Natural killer cell (primary cell): Measurements from ENCODE around the gene MYLK. TPM values are rescaled to one million over a fixed set of nuclear protein-coding genes. Genes with fewer than 3 reads are reported as not detected.

Source experiments
- ATAC-seq, 3 donors: fragments of 150-1000 bp in 2 of 3; fragments of 200-7000 bp in 1 of 3; cut with Tn5 transposase; 1 replicate in 1 of 3; 2 replicates in 2 of 3; pipeline ENCODE4 v1.10.0; 2021; ENCODE audit warnings: mild to moderate bottlenecking in 2 of 3, moderate library complexity in 2 of 3
- DNase-seq, 2 donors: peaks; one replicate each; pipeline versions ENCODE4 v3.0.0 to v3.0.0-alpha.2; 2013 to 2021; ENCODE audit warnings: mixed read lengths in 1 of 2
- H3K27ac ChIP-seq: one replicate; pipeline ENCODE4 v1.5.1; 2013; ENCODE audit warnings: mild to moderate bottlenecking, low read length
- H3K27me3 ChIP-seq: one replicate; pipeline ENCODE4 v1.6.1; 2013; ENCODE audit warnings: low read length; ENCODE audit not compliant: control insufficient read depth, insufficient read depth
- H3K36me3 ChIP-seq: one replicate; pipeline ENCODE4 v1.6.1; 2013; ENCODE audit warnings: low read length; ENCODE audit not compliant: control insufficient read depth, insufficient read depth
- H3K4me1 ChIP-seq: one replicate; pipeline ENCODE4 v1.6.1; 2013; ENCODE audit warnings: low read length; ENCODE audit not compliant: control insufficient read depth, insufficient read depth
- H3K4me3 ChIP-seq: one replicate; pipeline ENCODE4 v1.5.1; 2013; ENCODE audit warnings: low read length
- H3K9me3 ChIP-seq: one replicate; pipeline ENCODE4 v1.6.1; 2013; ENCODE audit warnings: low read length; ENCODE audit not compliant: control insufficient read depth, insufficient read depth
- H3K27ac Mint-ChIP-seq, 2 donors: one replicate each; pipeline ENCODE4 v1.8.0; 2022; ENCODE audit warnings: mild to moderate bottlenecking in 2 of 2, mixed read lengths in 2 of 2, moderate library complexity in 1 of 2
- H3K27me3 Mint-ChIP-seq, 2 donors: one replicate each; pipeline ENCODE4 v1.8.0; 2022; ENCODE audit warnings: low read depth in 2 of 2, mixed read lengths in 2 of 2
- H3K36me3 Mint-ChIP-seq: one replicate; pipeline ENCODE4 v1.8.0; 2022; ENCODE audit warnings: mixed read lengths
- H3K4me1 Mint-ChIP-seq, 2 donors: one replicate each; pipeline ENCODE4 v1.8.0; 2022; ENCODE audit warnings: mixed read lengths in 2 of 2
- H3K4me3 Mint-ChIP-seq: one replicate; pipeline ENCODE4 v1.8.0; 2022; ENCODE audit warnings: mild to moderate bottlenecking, moderate library complexity, mixed read lengths
- H3K9me3 Mint-ChIP-seq, 2 donors: one replicate each; pipeline ENCODE4 v1.8.0; 2022; ENCODE audit warnings: mixed read lengths in 2 of 2
- WGBS: methylation state at CpG from one replicate; pipeline ENCODE4 v1.1.7; 2013; ENCODE audit warnings: missing lambda C conversion rate; ENCODE audit not compliant: insufficient coverage; 5-methylcytosine and 5-hydroxymethylcytosine counted together
- intact Hi-C: fragments of 100-400 bp; cut with micrococcal nuclease; formaldehyde crosslinking; loops from one replicate; pipeline ENCODE4 v1.14.2; 2022
- total RNA-seq, 4 donors: library from RNA; stranded (reverse); fragments of 120-200 nt in 1 of 4; gene quantifications; one replicate each; pipeline versions ENCODE4 v1.2.3 to v1.2.4, GENCODE V29; 2013 to 2022
- TF ChIP-seq, protein P1 (sequence below): fragments of 200-600 bp; IDR thresholded peaks from one replicate; pipeline ENCODE4 v1.8.0; 2022; ENCODE audit warnings: antibody characterized with exemption

MYLK gene
- total RNA-seq, 3 donors from 2014 or later (not counting 1 experiment from before 2014, with no cell fraction given), result 0.39 to 5.4 (median 3.4) TPM

GRCh38 chr3:123813876-123814275 lies 70.3 kb downstream of the MYLK start:
- no peak overlapping the region for H3K27ac ChIP-seq
- no peak overlapping the region for H3K4me3 ChIP-seq
- WGBS, result 89% methylated on average over 4 of the region's 4 CpGs
- TF ChIP-seq, protein P1, sequence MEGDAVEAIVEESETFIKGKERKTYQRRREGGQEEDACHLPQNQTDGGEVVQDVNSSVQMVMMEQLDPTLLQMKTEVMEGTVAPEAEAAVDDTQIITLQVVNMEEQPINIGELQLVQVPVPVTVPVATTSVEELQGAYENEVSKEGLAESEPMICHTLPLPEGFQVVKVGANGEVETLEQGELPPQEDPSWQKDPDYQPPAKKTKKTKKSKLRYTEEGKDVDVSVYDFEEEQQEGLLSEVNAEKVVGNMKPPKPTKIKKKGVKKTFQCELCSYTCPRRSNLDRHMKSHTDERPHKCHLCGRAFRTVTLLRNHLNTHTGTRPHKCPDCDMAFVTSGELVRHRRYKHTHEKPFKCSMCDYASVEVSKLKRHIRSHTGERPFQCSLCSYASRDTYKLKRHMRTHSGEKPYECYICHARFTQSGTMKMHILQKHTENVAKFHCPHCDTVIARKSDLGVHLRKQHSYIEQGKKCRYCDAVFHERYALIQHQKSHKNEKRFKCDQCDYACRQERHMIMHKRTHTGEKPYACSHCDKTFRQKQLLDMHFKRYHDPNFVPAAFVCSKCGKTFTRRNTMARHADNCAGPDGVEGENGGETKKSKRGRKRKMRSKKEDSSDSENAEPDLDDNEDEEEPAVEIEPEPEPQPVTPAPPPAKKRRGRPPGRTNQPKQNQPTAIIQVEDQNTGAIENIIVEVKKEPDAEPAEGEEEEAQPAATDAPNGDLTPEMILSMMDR, result no peak
- no peaks in the 10 kb centered on the region for H3K4me1 Mint-ChIP-seq
- ATAC-seq (no peak), DNase-seq (no peak)
- H3K27me3 Mint-ChIP-seq, result no peaks in the 10 kb centered on the region
- no peaks in the 10 kb centered on the region for H3K36me3 Mint-ChIP-seq
- intact Hi-C loops, result no loop called here
- H3K4me1 ChIP-seq, result no peaks in the 10 kb centered on the region
- H3K4me3 Mint-ChIP-seq, result no peak overlapping the region
- H3K27ac Mint-ChIP-seq, result no peak overlapping the region
- no peaks in the 10 kb centered on the region for H3K9me3 Mint-ChIP-seq
- H3K27me3 ChIP-seq, result no peaks in the 10 kb centered on the region
- H3K36me3 ChIP-seq, result no peaks in the 10 kb centered on the region
- no peaks in the 10 kb centered on the region for H3K9me3 ChIP-seq

GRCh38 chr3:123809597-123809996 lies 74.5 kb downstream of the MYLK start:
- H3K36me3 ChIP-seq, result no peaks in the 10 kb centered on the region
- no peaks in the 10 kb centered on the region for H3K9me3 Mint-ChIP-seq
- no peak overlapping the region for H3K4me3 Mint-ChIP-seq
- no peak for DNase-seq
- intact Hi-C loops, result no loop called here
- H3K4me1 Mint-ChIP-seq, result no peaks in the 10 kb centered on the region
- ATAC-seq, result no peak
- 85% methylated on average over 4 of the region's 4 CpGs for WGBS
- H3K27ac Mint-ChIP-seq, result no peak overlapping the region
- TF ChIP-seq, protein P1, result no peak
- no peak overlapping the region for H3K4me3 ChIP-seq
- H3K27ac ChIP-seq, result no peak overlapping the region
- H3K4me1 ChIP-seq, result no peaks in the 10 kb centered on the region
- H3K27me3 Mint-ChIP-seq, result no peaks in the 10 kb centered on the region
- no peaks in the 10 kb centered on the region for H3K36me3 Mint-ChIP-seq
- H3K9me3 ChIP-seq, result no peaks in the 10 kb centered on the region
- H3K27me3 ChIP-seq, result no peaks in the 10 kb centered on the region

- intact Hi-C loops, result no loop called here
- WGBS, result 93% methylated on average over 2 of the region's 2 CpGs
- DNase-seq (no peak), ATAC-seq (no peak)
- no peak overlapping the region for H3K4me3 ChIP-seq
- H3K9me3 ChIP-seq, result no peaks in the 10 kb centered on the region
- Mint-ChIP-seq H3K9me3 (no peaks in the 10 kb centered on the region), H3K27ac (no peak overlapping the region), H3K4me3 (no peak overlapping the region), H3K36me3 (no peaks in the 10 kb centered on the region), H3K27me3 (no peaks in the 10 kb centered on the region), H3K4me1 (no peaks in the 10 kb centered on the region)
- H3K4me1 ChIP-seq, result no peaks in the 10 kb centered on the region
- no peak overlapping the region for H3K27ac ChIP-seq
- TF ChIP-seq, protein P1, result no peak
- H3K36me3 ChIP-seq, result no peaks in the 10 kb centered on the region
- H3K27me3 ChIP-seq, result no peaks in the 10 kb centered on the region
Measured at GRCh38 chr3:123808812-123809211, 75.3 kb downstream of the MYLK start.

DNA sequence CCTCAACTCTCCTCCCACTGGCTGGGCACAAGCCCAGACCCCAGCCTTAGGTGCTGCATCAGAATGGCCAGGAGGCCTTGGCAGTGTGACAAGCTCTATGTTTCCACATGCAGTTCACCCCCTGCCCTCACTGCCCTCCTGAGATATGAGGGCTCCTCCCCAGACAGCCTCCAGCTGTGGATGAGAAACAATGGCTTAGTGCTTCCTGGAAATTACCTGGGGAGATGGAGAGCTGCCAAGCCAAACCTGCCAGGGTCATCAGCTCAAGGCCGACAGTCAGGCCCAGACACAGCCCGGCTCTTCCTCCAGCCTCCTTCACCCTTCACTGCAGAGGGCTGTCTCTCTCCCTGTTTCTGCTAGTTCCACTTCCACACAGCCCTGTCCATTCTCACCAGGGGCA lies 76.3 kb downstream of the MYLK start:
- intact Hi-C loops, result no loop called here
- ATAC-seq (no peak), DNase-seq (no peak)
- Mint-ChIP-seq H3K27ac (no peak overlapping the region), H3K4me1 (no peaks in the 10 kb centered on the region), H3K27me3 (no peaks in the 10 kb centered on the region), H3K4me3 (no peak overlapping the region), H3K9me3 (no peaks in the 10 kb centered on the region), H3K36me3 (no peaks in the 10 kb centered on the region)
- H3K9me3 ChIP-seq, result no peaks in the 10 kb centered on the region
- TF ChIP-seq, protein P1, result no peak
- WGBS, result 92% methylated on average over 2 of the region's 2 CpGs
- no peaks in the 10 kb centered on the region for H3K36me3 ChIP-seq
- H3K4me3 ChIP-seq, result no peak overlapping the region
- no peaks in the 10 kb centered on the region for H3K4me1 ChIP-seq
- H3K27me3 ChIP-seq, result no peaks in the 10 kb centered on the region
- no peak overlapping the region for H3K27ac ChIP-seq
